CD4-positive, alpha-beta T cell treated with Interleukin-15 for 1 hour (primary cell): Measurements from ENCODE around the gene TMEM145.

Source experiments
- DNase-seq: peaks from one replicate; pipeline ENCODE4 v3.0.0-alpha.2; 2020

TMEM145 gene

GRCh38 chr19:42366673-42367072 lies 53.6 kb downstream of the TMEM145 start:
- no peak for DNase-seq

GRCh38 chr19:42367929-42368328 lies 54.8 kb downstream of the TMEM145 start:
- DNase-seq = no peak

- DNase-seq = no peak
Observed at GRCh38 chr19:42368360-42368759, 55.3 kb downstream of the TMEM145 start.

GRCh38 chr19:42368765-42369164 lies 55.7 kb downstream of the TMEM145 start:
- no peak for DNase-seq

- DNase-seq = no peak
Observed at GRCh38 chr19:42369433-42370067, 56.4 kb downstream of the TMEM145 start.

DNA sequence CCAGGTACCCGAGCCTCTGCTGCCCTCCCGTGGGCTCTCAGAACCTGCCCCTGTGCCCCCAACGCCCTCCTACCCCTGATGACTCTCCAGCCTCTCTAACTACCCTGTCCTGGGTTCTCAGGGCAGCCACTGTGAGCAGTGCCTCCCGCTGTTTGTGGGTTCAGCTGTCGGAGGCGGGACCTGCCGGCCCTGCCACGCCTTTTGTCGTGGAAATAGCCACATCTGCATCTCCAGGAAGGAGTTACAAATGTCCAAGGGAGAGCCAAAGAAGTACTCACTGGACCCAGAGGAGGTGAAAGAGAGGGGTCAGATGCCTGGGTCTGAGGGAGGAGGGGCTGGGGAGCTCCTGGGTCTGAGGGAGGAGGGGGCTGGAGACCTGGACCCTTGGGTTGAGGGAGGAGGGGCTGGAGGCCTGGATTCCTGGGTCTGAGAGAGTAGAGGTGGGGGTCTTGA lies 57.0 kb downstream of the TMEM145 start:
- no peak for DNase-seq

GRCh38 chr19:42370626-42371175 lies 57.6 kb downstream of the TMEM145 start:
- DNase-seq = no peak
